NCI-H2081 (cell line): ENCODE results near the gene SLC47A2.
"Not testable (repeated sequence)": the region's sequence is repeated elsewhere in the genome, so short reads cannot be mapped to it uniquely, and the experiment has no call there.

ENCODE experiments used
- DNase-seq, 2 experiments: peaks; one replicate each; lab custom pipeline; 2025; lab: John Stamatoyannopoulos, UW

Gene SLC47A2

DNA sequence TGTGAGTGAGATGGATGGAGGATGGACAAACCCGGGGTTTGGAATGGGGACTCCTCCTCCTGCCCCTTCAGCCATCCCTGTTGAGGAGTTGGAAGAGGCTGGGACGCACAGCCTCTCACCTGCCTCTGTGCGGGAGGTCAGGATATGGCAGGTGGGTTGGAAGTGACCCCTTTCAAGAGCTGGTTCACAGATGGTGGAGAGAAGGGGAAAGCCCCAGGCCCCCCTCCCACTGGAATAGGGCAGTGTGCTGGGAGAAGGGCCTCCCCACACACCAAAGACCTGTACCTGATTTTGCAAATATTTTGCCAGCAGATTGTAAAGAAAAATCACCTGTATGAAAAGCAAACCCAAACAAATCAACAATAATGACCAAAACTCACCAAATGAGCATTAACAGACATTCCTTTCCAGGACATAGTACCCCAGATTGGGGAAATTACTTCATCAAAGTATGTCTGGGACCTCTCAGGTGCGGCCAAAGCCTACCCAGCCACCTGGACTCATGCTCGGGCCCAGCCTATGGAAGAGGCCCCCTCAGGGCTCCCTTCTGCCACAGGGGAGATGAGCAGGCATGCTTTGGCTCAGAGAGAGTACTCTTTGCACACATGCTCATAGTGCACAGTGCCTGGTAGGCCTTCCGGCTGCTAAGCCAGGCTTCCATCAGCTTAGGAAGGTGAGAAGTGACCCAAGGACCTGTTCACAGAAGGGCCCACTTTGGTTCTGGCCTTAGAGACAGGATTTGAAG lies 7.8 kb downstream of the SLC47A2 start:
- DNase-seq = no peak

DNA sequence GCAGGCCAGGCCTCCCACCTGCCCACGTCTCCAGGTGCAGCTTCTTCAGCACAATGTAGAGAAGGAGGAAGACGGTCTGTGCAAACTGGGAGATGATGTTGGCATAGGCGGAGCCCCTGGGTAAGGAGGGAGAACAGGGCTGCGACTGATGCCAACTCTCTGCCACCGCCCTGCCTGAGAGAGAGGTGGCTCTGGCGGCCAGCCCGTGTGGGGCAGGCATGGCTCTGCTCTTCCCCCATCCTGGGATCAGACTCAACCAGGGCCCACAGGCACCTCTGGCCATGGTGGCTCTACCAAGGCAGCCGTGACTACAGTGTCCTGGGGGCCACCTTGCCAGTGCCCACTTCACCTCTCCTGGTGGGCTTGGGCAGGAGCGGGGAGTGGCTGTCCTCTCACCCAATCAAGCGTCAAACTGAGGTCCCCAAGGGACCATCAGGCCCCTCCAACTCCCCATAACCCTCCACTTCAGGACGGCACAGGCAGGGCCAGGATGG lies 8.6 kb downstream of the SLC47A2 start:
- no peak for DNase-seq

DNA sequence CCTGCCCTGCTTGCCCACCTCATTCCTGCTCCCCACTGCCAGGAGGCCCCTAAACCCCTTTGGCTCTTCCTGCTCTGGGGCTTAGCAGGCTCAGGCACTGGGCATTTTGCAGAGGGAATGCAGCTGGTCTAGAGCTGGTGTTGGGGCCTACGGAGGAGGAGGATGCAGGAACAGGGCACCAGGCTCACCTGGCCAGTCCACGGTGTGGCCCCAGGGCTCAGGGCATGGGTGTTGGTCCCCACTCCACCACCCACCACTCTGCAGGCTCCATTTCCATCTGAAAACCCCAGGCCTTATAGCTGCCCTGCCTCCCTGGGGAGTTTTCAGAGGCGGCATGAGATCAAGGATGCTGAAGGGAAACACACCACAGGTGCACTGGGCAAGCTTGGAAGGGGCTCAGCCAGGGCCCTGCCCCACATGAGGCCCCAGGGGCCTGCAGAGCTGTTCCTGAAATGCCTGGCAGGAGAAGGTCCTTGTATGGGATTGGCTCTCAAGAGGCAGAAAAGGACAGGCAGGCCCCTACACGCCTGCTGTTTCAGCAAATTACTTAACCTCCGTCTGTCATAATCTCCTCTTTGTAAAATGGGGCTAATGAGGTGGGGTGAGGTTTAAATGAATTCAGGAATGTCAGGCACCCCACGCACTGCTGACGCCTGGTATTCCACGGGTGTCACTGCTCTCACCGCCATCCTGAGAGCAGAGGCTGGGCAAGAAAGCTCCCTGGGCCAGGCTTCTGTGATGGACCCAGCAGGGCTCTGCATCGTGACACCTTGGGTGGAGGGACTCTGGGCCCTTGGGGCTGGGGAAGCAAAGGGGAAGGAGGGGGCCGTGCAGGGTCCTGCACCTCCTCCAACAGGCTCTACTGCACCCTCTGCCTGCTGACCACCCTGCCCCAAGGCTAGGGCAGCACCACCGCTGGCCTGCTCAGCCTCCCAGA lies 9.3 kb downstream of the SLC47A2 start:
- DNase-seq = peak in 1 of 2 experiments; percentile 14

DNA sequence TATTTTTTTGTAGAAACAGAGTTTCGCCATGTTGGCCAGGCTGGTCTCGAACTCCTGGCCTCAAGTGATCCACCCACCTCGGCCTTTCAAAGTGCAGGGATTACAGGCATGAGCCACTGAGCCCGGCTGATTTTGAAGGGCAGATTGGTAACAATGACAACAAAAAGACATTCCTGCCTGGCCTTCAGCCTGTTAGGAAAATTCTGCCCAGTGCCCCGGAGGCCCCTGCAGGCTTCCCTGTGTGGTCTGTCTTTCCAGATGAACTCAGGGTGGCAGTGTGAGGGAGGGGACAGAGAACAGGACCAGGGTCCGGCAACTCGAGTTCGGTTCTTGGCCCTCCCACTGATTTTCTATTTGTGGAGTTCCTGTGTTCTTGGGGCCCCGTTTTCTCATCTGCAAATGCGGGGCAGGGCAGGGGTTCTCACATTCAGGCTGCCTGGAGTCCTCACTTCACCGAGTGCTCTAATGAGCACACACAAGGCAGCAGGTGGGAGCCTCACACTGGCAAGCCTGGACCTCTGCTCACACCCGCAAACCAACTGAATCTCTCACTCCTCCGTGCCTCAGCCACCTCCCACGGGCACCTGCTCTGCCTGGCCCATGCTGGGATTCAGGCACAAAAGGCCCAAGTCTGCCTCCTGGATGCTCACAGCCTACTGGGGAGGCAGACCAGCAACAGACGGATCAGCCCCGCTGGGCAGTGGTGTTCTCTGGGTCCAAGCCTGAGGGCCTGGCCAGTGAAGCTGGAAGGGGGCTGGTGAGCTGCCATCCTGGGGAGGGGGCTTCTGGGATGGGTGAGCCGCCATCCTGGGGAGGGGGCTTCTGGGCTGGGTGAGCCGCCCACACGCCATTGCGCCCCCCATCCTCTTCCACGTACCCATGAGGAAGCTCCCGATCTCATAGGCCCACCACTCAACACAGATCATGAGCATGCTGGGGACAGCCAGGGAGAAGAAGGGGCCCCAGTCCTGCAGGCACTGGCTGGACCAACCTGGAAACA lies 10.3 kb downstream of the SLC47A2 start:
- DNase-seq = no peak

DNA sequence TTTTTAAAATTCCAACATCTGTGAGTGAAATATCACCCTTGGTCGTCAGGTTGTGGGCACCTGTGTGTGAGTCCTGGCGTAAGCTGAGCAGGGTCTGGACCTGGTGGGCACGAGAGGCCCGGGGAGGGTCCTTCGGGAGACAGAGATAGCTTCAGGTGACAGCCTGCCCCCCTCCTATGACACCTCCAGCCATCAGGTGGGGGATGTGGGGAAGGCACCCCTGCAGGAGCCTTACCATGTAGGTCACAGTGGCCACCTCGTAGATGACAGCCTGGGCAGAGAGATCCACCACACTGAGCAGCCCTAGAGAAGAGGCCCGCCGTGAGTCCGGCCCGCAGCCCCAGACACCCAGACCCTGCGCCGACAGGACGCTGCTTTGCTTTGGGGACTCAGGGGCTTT lies 11.2 kb downstream of the SLC47A2 start:
- no peak for DNase-seq

DNA sequence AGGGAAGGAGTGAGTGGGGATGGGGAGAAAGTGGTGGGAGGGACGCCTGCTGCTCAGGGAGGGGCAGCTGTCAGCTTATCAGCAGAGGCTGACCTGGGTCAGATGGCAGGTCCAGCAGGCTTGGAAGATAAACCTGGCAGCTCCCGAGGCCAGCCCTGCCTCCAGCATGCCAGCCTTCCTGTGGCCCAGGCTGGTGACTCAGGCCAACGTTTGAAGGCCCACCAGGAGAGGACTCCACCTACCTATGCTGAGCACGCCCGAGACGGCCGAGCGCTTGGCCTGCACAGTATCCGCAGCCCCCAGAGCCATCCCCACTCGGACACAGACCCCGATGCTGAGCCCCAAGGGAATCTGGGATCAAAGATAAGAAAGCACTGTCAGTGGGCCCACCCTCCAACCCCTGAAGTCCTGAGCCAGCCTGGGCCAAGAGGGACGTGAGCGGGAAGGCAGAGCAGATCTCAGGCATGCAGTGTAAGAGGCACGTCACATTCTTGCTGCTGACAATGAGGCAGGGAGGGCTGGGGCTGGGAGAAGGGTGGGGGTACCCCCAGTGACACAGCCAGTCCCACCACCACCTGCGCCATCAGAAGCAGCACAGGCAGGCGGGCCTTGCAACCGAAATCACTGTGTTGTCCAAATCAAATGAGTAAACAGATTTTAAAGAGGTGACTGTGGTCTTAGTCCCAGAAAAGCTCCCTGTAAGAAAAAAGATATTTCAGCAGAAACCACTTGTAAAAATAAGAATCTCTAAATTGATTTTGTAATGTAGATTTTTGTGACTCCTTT lies 12.4 kb downstream of the SLC47A2 start:
- no peak for DNase-seq

DNA sequence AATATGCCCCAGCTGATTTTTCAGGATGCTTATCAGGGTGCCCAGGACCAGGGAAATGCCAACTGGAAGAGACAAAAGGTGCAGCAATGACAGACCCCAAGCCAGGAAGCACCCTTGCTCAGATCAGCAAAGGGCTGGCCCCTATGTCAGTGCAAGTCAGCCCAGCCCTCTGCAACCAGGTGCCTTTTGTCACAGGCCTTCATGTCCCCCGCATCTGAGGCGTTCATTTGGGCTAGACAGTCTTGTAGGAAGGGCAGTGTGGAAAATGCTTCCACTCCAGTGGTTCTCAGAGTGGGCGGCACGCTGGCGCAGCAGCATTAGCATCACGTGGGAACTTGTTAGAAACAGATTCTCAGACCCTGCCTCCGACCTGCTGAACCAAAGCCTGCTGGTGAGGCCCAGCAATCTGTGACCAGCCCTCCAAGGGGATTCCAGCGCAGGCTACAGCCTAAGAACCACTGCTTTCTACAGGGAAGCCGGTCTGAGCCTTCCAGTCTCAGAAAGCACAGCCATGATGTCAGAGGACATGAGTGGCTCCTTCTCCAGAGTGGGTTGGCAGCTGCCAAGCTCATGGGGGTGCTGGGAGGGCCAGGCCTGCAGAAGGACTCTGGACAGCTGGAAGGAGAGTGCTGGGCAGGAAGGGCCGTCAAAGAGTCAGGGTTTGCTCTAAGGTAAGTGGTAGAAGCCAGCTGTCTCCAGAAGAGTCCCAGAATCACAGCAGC lies 13.1 kb downstream of the SLC47A2 start:
- no peak for DNase-seq

DNA sequence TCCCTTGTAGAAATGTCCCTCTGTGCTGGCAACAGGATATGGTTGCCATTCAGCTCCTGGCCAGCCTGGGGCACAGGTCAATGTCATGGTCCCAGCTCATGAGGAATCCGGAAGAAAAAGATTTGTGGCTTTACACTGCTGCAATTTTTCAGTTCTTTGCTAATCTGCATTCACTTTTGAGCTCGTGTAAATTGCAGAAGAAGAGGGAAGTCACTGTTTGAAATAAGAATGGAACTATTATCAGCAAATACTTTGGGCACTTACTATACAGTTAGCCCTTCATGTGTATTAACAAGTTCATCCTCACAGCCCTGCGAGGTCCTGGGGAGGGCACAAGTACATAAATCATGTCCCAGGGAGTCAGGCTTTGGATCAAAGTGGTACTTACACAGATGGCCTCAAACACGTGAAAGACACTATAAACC lies 14.2 kb downstream of the SLC47A2 start:
- no peak for DNase-seq

DNA sequence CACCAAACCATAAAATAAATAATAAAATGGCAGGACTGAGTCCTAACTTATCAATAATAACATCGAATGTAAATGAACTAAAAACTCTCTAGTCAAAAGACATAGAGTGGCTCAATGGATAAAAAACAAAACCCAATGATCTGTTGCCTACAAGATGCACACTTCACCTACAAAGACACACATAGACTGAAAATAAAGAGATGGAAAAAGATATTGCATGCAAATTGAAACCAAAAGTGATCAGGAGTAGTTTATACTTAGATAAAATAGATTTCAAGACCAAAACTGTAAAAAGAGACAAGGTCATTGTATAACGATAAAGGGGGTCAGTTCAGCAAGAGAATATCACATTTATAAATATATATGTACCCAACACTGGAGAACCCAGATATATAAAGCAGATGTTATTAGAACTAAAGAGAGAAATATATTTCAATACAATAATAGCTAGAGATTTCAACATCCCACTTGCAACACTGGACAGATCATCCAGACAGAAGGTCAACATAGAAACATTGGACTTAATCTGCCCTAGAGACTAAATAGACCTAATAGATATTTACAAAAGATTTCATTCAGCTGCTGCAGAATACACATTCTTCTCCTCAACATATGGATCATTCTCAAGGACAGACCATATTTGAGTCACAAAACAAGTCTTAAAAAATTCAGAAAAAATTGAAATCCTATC lies 29.8 kb downstream of the SLC47A2 start:
- no peak for DNase-seq

DNA sequence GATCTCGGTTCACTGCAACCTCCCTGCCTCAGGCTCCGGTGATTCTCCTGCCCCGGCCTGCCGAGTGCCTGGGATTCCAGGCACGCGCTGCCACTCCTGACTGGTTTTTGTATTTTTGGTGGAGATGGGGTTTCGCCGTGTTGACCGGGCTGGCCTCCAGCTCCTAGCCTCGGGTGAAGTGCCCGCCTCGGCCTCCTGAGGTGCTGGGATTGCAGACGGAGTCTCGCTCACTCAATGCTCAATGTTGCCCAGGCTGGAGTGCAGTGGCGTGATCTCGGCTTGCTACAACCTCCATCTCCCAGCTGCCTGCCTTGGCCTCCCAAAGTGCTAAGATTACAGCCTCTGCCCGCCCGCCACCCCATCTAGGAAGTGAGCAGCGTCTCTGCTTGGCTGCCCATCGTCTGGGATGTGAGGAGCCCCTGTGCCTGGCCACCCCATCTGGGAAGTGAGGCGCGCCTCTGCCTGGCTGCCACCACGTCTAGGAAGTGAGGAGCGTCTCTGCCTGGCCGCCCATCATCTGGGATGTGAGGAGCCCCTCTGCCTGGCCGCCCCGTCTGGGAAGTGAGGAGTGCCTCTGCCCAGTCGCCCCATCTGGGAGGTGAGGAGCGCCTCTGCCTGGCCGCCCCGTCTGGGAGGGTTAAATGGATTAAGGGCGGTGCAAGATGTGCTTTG lies 31.3 kb downstream of the SLC47A2 start:
- not testable (repeated sequence) for DNase-seq

DNA sequence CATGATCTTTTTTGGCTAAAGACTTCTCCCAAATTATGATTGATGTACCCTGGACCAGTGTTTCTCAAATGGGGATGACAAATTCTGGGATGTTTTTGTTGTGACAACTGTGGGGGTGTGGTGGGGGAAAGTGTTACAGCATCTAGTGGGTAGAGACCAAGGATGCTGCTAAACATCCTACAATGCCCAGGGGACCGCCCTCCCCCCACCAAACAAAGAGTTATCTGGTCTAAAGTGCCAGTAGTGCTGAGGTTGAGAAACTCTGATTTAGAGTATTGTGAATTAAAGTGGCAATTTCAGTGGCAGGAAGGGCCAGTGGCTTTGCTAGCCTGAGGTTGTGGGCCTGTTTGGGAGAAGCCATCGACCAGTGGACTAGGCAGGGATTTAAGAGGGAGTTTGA lies 33.3 kb downstream of the SLC47A2 start:
- no peak for DNase-seq

DNA sequence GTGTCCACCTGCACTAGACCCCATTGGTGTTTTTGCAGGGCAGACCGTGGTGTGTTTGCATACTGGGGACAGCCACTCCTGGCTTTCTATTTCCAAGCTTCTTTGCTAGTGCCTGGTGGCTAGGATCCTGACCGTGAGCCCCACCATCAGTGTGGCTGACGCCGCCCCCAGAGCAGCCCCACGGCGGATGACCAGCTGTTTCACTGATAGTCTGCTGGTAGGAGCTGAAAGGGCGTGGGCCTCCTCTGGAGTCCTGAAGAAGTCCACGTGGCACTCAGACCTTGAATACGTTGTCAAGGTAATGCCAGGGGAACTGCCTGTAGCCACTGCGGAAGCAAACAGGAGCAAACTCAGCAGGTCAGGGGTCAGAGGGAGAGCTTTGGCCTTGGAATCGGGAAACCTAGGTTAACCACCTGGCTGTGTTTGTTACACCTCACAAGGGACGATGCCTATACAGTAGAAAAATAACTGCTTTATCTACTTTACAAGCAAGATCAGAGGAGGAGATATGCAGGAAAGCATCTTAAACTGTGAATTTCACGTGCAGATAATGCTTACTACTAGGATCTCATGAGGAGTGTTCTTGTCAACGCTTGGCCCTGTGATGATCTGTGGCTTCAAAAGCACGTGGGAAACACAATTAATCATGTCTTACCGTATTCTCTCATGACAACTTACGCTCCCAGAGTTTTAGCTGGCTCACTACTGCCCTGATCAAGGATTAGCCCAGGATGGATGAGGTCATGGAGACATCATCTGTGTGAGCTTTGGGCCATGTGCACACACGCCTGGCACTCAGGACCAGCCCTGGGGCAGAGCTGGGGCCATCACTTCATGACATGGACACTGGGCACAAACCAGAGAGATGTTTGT lies 37.6 kb downstream of the SLC47A2 start:
- no peak for DNase-seq

DNA sequence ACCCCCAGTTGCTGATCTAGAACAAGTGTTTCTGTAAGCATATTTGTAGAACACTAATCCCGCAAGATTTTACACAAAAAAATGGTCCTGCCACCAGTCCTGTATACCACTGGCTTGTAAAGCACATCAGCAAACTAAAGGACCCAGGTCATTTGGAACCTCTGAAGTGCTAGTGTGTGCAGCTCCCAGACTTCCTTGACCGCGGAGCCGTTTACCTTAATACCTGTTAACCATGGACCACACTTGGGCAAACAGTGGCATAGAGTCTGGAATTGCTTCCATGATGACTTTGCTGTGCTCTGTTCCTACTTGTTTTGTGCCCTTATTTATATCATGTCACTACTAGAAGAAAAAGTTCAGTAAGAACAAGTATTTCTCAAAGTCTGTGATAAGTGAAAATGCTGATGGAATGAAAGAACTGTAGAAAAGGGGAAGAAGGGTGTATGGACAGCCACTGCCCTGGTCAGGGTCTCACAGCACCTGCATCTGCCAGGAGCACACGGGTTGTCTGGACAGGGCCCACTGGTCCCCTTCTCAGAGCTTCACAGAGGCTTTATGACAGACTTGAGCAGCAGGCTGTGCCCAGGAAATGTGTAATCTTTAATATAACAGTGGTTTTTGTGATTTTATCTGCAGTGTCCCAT lies 38.5 kb downstream of the SLC47A2 start:
- DNase-seq = no peak

DNA sequence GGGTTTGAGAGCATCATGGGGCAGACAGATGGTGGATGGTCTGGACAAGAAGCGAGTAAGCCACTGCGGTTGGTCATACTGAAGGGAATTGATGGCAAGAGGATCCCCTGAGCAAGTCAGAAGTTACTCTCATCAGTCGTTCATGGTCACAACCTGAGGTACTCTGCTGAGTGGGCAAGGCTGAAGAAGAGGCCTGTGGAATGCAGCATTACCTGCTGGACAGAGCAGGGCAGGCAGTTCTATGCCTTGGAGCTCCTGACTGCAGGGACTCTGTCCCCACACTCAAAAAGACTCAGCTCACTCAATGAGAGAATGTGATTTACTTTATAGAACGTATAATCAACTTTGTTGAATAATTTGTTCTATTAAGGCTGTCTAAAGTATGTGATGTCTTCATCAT lies 39.5 kb downstream of the SLC47A2 start:
- no peak for DNase-seq

DNA sequence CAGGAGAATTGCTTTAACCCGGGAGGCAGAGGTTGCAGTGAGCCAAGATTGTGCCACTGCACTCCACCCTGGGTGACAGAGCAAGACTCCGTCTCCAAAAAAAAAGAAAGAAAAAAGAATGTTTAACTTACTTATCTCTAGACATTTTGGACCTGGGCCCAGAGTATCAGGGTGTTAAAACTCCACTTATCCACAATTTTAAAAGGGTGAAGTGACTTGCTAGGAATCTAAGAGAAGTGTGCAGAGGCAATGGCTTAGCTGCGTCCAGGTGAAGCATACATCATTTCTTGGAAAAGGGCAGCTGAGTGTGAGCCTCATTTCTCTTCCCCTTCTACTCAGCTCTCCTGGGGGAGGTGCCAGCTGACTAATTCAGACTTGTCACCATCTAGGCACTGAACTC lies 42.8 kb downstream of the SLC47A2 start:
- no peak for DNase-seq

DNA sequence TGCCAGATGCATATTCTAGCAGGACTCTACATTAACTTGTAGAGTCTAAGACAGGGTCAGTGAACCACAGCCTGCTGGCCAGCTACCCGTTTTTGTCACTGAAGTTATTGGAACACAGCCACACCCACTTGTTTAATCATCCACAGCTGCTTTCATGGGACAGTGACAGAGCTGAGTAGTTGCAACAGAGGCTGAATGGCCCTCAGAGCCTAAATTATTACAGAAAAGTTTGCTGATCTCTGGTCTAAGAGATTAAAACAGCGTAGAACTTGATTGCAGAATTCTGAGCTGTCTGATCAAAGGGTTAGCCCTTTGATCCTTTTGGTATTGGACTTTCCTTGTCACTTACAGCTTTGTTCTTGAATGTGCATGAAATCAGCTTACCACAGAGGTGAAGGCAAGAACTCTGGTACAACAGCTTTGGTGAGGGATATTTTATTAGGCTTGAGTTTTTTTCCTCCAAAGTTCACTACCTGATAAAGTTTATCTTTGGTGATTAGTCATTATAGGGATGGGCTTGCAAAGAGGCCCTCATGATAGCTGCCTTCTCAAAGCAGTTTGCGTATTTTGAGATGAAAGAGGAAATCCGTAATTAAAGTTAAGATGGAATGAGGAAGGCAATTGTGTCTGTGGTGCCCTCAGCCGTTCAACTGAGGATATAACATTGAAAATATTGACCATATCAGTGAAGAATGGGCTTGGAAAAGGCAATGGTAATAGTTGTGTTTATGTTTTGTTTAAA lies 44.2 kb downstream of the SLC47A2 start:
- DNase-seq = no peak

DNA sequence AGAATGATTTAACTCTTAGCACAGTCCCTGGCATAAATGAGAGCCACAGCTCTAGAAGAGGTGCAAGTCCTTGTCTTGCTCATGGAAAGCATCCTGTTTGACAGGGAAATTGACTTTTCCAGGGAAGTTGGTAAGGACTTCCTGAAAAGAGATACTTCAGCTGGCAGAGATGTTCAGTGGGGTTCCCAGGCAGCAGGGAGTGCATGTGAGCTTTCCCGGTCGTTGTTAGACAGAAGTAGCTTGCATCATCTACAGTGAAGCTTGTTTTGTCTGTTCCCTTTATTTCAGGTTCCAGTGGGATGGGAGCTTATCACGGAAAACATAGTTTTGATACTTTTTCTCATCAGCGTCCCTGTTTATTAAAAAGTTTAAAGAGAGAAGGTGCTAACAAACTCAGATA lies 45.0 kb downstream of the SLC47A2 start:
- no peak for DNase-seq
